HEK293T (cell line): Measurements from ENCODE around the gene FBXL5.

ENCODE experiments used
- CTCF ChIA-PET: fragments of 350-600 bp; formaldehyde crosslinking; extraction: SDS; loops from one replicate; lab custom pipeline; 2021; ENCODE audit warnings: antibody characterized with exemption, inconsistent platforms; lab: Yijun Ruan, JAX
- POLR2A ChIA-PET: fragments of 350-600 bp; formaldehyde crosslinking; extraction: SDS; loops from one replicate; lab custom pipeline; 2020; ENCODE audit warnings: antibody characterized with exemption, inconsistent platforms; lab: Yijun Ruan, JAX
- DNase-seq: peaks from one replicate; pipeline ENCODE4 v3.0.0; 2012; ENCODE audit warnings: mixed read lengths; ENCODE audit errors: extremely low spot score
- ARNT ChIP-seq: fragments of 450-650 bp; IDR thresholded peaks from 2 replicates; pipeline ENCODE4 v1.6.1; 2017; ENCODE audit warnings: mild to moderate bottlenecking
- BHLHE40 ChIP-seq: fragments of 450-650 bp; IDR thresholded peaks from 2 replicates; pipeline ENCODE4 v1.6.1; 2016; ENCODE audit warnings: mild to moderate bottlenecking, moderate library complexity, borderline replicate concordance
- CTBP1 ChIP-seq: fragments of 450-650 bp; IDR thresholded peaks from 2 replicates; pipeline ENCODE4 v1.6.1; 2016; ENCODE audit warnings: borderline replicate concordance
- ELF4 ChIP-seq: fragments of 450-650 bp; IDR thresholded peaks from 2 replicates; pipeline ENCODE4 v1.6.1; 2017; ENCODE audit warnings: antibody characterized with exemption
- FOXA1 ChIP-seq: fragments of 450-650 bp; IDR thresholded peaks from 2 replicates; pipeline ENCODE4 v1.6.1; 2016; ENCODE audit warnings: mild to moderate bottlenecking
- FOXK2 ChIP-seq: fragments of 450-650 bp; IDR thresholded peaks from 2 replicates; pipeline ENCODE4 v1.6.1; 2016; ENCODE audit warnings: mild to moderate bottlenecking
- FOXM1 ChIP-seq: fragments of 450-650 bp; IDR thresholded peaks from 2 replicates; pipeline ENCODE4 v1.6.1; 2017; ENCODE audit warnings: mild to moderate bottlenecking, borderline replicate concordance
- HDGF ChIP-seq: fragments of 450-650 bp; IDR thresholded peaks from 2 replicates; pipeline ENCODE4 v1.6.1; 2017; ENCODE audit warnings: antibody characterized with exemption, borderline replicate concordance
- L3MBTL2 ChIP-seq: fragments of 450-650 bp; conservative IDR thresholded peaks from 2 replicates; pipeline ENCODE4 v1.6.1; 2016; ENCODE audit warnings: mild to moderate bottlenecking
- LEF1 ChIP-seq: fragments of 450-650 bp; IDR thresholded peaks from 2 replicates; pipeline ENCODE4 v1.6.1; 2017; ENCODE audit warnings: mild to moderate bottlenecking, borderline replicate concordance
- NFRKB ChIP-seq: fragments of 450-650 bp; IDR thresholded peaks from 2 replicates; pipeline ENCODE4 v1.6.1; 2016; ENCODE audit warnings: mild to moderate bottlenecking, moderate library complexity
- SP1 ChIP-seq: fragments of 450-650 bp; IDR thresholded peaks from 2 replicates; pipeline ENCODE4 v1.6.1; 2017
- SUZ12 ChIP-seq: fragments of 450-650 bp; IDR thresholded peaks from 2 replicates; pipeline ENCODE4 v1.6.1; 2016; ENCODE audit warnings: mild to moderate bottlenecking
- TARDBP ChIP-seq: fragments of 450-650 bp; IDR thresholded peaks from 2 replicates; pipeline ENCODE4 v1.6.1; 2016
- ZNF384 ChIP-seq: fragments of 450-650 bp; IDR thresholded peaks from 2 replicates; pipeline ENCODE4 v1.6.1; 2016
- TF ChIP-seq, protein P1 (sequence below): fragments of 450-650 bp; IDR thresholded peaks from 2 replicates; pipeline ENCODE4 v1.6.1; 2016

FBXL5 gene

DNA sequence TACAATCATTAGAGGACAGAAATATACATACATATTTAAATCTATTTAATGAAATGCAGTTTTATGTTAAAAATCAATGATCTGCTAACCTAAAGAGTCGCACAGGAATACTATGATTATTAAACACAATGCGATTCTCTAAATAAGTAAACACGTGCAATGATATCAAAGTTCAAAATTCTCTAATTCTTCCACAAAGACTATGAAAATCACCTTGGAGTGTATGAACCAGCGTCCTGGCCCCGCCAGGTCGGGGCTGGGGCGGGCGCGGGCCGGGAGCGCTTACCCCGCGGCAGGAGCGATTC lies 25.9 kb upstream of the FBXL5 start:
- CTCF ChIA-PET, result interaction anchor here (0.8 kb wide), 1 partner anchor 76 kb away, joined by 5 read pairs; no protein-coding TSS in a partner anchor
- POLR2A ChIA-PET, result interaction anchor here (0.7 to 2.8 kb wide), 8 partner anchors 11 to 104 kb away, joined by 3 to 36 read pairs (median 4); partner anchors contain the start of gene FBXL5
- no peak for DNase-seq
- 0 out of 2 replicates have a peak, but pooled peaks have one; percentile 18 for TF ChIP-seq LEF1
- TF ChIP-seq, protein P1, sequence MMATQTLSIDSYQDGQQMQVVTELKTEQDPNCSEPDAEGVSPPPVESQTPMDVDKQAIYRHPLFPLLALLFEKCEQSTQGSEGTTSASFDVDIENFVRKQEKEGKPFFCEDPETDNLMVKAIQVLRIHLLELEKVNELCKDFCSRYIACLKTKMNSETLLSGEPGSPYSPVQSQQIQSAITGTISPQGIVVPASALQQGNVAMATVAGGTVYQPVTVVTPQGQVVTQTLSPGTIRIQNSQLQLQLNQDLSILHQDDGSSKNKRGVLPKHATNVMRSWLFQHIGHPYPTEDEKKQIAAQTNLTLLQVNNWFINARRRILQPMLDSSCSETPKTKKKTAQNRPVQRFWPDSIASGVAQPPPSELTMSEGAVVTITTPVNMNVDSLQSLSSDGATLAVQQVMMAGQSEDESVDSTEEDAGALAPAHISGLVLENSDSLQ, result no peak
- no peak for TF ChIP-seq NFRKB
- TF ChIP-seq FOXA1, result no peak
- TF ChIP-seq CTBP1, result no peak
- no peak for TF ChIP-seq ARNT
- no peak for TF ChIP-seq SP1
- TF ChIP-seq SUZ12, result no peak

GRCh38 chr4:15677507-15677988 lies 22.4 kb upstream of the FBXL5 start:
- TF ChIP-seq ARNT (no peak), CTBP1 (no peak), NFRKB (no peak), L3MBTL2 (no peak), FOXA1 (no peak), ZNF384 (no peak), BHLHE40 (no peak), ELF4 (no peak), FOXM1 (no peak), FOXK2 (no peak), TARDBP (no peak)
- TF ChIP-seq, protein P1, result no peak
- CTCF ChIA-PET, result no interaction called here
- DNase-seq, result no peak
- POLR2A ChIA-PET, result interaction anchor here (1.0 to 1.5 kb wide), 2 partner anchors 23 to 198 kb away, joined by 3 read pairs; no protein-coding TSS in a partner anchor

GRCh38 chr4:15676899-15677298 lies 21.7 kb upstream of the FBXL5 start:
- POLR2A ChIA-PET, result no interaction called here
- CTCF ChIA-PET, result interaction anchor here (0.7 kb wide), 1 partner anchor 524 kb away, joined by 3 read pairs; no protein-coding TSS in a partner anchor
- DNase-seq, result no peak
- no peak for TF ChIP-seq SUZ12
- TF ChIP-seq SP1, result no peak
- no peak for TF ChIP-seq HDGF
- no peak for TF ChIP-seq BHLHE40
- no peak for TF ChIP-seq FOXM1
- TF ChIP-seq, protein P1, result no peak
- no peak for TF ChIP-seq ZNF384

DNA sequence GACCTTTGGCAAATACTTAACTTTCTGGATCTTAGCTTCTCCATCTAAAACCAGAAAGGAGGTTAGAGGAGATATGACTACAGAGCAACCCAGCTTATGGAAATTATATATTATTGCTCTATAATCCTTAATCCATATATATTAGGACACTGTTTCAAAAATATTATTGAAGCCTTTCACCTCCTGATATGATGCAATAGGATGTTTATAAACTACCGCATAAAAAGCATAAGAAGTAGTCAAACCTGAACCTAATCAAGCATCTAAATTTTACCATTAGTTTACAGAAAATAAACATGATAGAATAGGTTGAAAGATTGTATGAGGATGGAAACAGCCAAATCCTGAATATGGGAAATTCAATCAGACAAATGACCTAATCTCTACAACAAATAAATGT lies 20.9 kb upstream of the FBXL5 start:
- CTCF ChIA-PET, result interaction anchor here (0.7 kb wide), 3 partner anchors 35 to 525 kb away, joined by 3 to 11 read pairs (median 3); no protein-coding TSS in a partner anchor
- POLR2A ChIA-PET, result interaction anchor here (1.4 kb wide), 1 partner anchor 197 kb away, joined by 3 read pairs; no protein-coding TSS in a partner anchor
- TF ChIP-seq, protein P1, result no peak
- no peak for TF ChIP-seq ELF4
- no peak for TF ChIP-seq SP1
- TF ChIP-seq CTBP1, result no peak
- TF ChIP-seq ZNF384, result no peak
- TF ChIP-seq SUZ12, result no peak
- no peak for DNase-seq

DNA sequence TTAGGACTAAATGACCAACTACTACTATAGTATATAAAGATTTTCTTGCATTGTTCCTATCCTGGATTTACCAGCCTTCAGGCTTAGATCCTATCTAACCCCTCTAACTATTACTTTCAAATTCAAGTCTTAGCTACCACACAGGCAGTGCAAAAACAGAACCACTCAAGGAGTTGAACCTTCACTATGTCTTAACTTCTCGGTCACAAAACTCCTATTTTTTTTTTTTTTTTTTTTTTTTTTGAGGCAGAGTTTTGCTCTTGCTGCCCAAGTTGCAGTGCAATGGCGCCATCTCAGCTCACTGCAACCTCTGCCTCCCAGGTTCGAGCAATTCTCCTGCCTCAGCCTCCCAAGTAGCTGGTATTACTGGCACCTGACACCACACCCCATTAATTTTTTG lies 20.2 kb upstream of the FBXL5 start:
- POLR2A ChIA-PET, result interaction anchor here (1.4 kb wide), 1 partner anchor 196 kb away, joined by 3 read pairs; no protein-coding TSS in a partner anchor

GRCh38 chr4:15674926-15675325 lies 19.8 kb upstream of the FBXL5 start:
- ChIA-PET CTCF (no interaction called here), POLR2A (interaction anchor here (1.4 kb wide), 1 partner anchor 196 kb away, joined by 3 read pairs; no protein-coding TSS in a partner anchor)
- no peak for TF ChIP-seq ZNF384
- TF ChIP-seq BHLHE40, result no peak
- TF ChIP-seq FOXA1, result no peak
- no peak for TF ChIP-seq SUZ12
- no peak for TF ChIP-seq NFRKB
- DNase-seq, result no peak

More for the DNA sequence above, 20.2 kb upstream of the FBXL5 start:
- no peak for DNase-seq
- CTCF ChIA-PET, result interaction anchor here (0.7 kb wide), 2 partner anchors 34 to 323 kb away, joined by 3 to 11 read pairs; no protein-coding TSS in a partner anchor
- no peak for TF ChIP-seq ELF4
- peak; percentile 63; the same call in 1 of the 2 replicates for TF ChIP-seq ZNF384
